Panc1 (cell line): ENCODE measurements around the gene TBC1D7.

Experiments
- POLR2AphosphoS5 ChIP-seq: IDR thresholded peaks from 2 replicates; pipeline ENCODE4 v1.6.1; 2012; ENCODE audit warnings: mild to moderate bottlenecking, low read depth, low read length, moderate library complexity
- TCF7L2 ChIP-seq: IDR thresholded peaks from 2 replicates; pipeline ENCODE4 v1.6.1; 2011; ENCODE audit warnings: mild to moderate bottlenecking, low read depth, low read length, inconsistent platforms
- TF ChIP-seq, protein P1 (sequence below): fragments of 450-650 bp; IDR thresholded peaks from 2 replicates; pipeline ENCODE4 v1.5.1; 2017; ENCODE audit warnings: mild to moderate bottlenecking
- TF ChIP-seq, protein P2 (sequence below), 2 experiments: IDR thresholded peaks; 2 replicates each; pipeline ENCODE4 v1.6.1; 2011 to 2012; ENCODE audit warnings: low read depth in 2 of 2, control low read depth in 1 of 2, low read length in 1 of 2, mild to moderate bottlenecking in 1 of 2, moderate library complexity in 1 of 2; ENCODE audit not compliant: insufficient read depth in 1 of 2

DNA sequence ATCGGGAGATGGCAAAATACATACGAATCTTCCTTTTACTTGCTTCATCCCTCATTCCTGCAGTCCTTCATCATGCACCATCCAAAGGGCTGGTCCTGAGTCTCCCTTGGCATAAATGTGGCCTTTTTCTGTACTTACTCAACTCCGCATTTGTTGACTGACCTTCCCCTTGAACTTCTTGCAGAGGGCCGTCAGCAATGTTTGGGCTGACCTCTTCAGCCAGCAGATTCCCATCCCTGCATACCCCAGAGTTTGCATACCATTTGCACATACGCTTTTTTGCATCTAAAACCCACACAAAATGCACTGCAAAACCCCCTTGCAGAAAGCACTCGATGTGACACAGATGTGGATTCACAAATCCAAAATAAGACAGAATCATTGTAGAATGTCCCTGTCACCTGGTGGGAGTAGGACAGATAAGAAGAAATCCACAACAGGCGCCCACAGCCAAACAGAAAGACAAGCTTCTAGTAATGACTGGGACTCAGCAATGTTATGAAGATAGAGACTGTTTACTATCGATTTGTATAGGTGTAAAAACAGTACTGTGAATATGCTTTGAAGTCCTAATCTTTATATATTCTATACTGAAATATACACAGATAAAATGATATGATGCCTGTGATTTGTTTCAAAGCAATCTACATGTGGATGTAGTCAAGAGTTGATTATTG is 45.8 kb downstream of the TBC1D7 start:
- TF ChIP-seq, protein P1, sequence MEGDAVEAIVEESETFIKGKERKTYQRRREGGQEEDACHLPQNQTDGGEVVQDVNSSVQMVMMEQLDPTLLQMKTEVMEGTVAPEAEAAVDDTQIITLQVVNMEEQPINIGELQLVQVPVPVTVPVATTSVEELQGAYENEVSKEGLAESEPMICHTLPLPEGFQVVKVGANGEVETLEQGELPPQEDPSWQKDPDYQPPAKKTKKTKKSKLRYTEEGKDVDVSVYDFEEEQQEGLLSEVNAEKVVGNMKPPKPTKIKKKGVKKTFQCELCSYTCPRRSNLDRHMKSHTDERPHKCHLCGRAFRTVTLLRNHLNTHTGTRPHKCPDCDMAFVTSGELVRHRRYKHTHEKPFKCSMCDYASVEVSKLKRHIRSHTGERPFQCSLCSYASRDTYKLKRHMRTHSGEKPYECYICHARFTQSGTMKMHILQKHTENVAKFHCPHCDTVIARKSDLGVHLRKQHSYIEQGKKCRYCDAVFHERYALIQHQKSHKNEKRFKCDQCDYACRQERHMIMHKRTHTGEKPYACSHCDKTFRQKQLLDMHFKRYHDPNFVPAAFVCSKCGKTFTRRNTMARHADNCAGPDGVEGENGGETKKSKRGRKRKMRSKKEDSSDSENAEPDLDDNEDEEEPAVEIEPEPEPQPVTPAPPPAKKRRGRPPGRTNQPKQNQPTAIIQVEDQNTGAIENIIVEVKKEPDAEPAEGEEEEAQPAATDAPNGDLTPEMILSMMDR: no peak
- TF ChIP-seq, protein P2, sequence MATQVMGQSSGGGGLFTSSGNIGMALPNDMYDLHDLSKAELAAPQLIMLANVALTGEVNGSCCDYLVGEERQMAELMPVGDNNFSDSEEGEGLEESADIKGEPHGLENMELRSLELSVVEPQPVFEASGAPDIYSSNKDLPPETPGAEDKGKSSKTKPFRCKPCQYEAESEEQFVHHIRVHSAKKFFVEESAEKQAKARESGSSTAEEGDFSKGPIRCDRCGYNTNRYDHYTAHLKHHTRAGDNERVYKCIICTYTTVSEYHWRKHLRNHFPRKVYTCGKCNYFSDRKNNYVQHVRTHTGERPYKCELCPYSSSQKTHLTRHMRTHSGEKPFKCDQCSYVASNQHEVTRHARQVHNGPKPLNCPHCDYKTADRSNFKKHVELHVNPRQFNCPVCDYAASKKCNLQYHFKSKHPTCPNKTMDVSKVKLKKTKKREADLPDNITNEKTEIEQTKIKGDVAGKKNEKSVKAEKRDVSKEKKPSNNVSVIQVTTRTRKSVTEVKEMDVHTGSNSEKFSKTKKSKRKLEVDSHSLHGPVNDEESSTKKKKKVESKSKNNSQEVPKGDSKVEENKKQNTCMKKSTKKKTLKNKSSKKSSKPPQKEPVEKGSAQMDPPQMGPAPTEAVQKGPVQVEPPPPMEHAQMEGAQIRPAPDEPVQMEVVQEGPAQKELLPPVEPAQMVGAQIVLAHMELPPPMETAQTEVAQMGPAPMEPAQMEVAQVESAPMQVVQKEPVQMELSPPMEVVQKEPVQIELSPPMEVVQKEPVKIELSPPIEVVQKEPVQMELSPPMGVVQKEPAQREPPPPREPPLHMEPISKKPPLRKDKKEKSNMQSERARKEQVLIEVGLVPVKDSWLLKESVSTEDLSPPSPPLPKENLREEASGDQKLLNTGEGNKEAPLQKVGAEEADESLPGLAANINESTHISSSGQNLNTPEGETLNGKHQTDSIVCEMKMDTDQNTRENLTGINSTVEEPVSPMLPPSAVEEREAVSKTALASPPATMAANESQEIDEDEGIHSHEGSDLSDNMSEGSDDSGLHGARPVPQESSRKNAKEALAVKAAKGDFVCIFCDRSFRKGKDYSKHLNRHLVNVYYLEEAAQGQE (IDR thresholded peaks at IDR 0.05; ENCODE audit: insufficient read depth in 1 of 2, low read depth in 2 of 2, low read length in 1 of 2): no peak
- TF ChIP-seq POLR2AphosphoS5 (no peak), TCF7L2 (no peak)
